CD4-positive, alpha-beta T cell treated with Interleukin-1 beta for 1 hour (primary cell): Measurements from ENCODE around the gene EML1.

ENCODE experiments used
- DNase-seq, 2 donors: peaks; one replicate each; pipeline ENCODE4 v3.0.0-alpha.2; 2020 to 2022

Gene EML1

GRCh38 chr14:99781853-99782610 lies 11.2 kb upstream of the EML1 start:
- DNase-seq: no peak

GRCh38 chr14:99784508-99784907 lies 8.7 kb upstream of the EML1 start:
- no peak for DNase-seq

- no peak for DNase-seq
These were observed 7.8 kb upstream of the EML1 start for GRCh38 chr14:99785426-99785825.

DNA sequence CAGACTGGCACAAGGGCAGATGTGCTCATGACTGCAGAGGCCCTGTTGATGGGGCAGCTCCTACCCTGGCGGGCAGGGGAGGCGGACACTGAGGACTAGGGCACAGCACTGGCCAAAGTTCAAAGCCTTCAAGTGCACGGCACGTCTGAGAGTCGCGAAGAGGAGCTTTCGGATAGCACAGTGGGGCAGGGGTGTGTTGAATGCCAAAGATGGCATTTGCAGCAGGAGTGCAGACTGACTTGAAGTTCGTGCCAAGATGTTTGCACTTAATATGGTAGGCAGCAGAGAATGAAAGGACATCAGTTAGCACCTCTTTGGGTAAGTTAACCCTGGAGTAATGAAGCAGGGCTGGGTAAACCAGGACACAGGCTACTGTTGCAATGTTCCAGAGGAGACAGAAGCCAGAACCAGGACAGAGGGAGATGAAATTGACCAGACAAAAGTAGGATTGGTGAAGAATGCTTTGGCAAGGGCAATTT lies 6.7 kb upstream of the EML1 start:
- no peak for DNase-seq

DNA sequence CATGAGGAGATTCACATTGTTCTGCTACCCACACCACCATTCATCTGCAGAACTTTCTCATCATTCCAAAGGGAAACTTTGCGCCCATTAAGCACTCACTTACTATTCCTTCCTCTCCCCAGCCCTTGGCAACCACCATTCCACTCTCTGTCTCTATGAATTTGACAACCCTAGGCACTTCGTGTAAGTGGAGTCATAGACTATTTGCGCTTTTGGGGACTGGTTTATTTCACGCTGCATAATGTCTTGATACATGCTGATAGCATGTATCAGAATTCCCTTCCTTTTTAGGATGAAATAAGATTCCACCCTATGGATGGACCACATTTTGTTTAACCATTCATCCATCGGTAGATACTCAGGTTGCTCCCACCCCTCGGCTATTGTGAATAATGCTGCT lies 4.5 kb upstream of the EML1 start:
- no peak for DNase-seq

DNA sequence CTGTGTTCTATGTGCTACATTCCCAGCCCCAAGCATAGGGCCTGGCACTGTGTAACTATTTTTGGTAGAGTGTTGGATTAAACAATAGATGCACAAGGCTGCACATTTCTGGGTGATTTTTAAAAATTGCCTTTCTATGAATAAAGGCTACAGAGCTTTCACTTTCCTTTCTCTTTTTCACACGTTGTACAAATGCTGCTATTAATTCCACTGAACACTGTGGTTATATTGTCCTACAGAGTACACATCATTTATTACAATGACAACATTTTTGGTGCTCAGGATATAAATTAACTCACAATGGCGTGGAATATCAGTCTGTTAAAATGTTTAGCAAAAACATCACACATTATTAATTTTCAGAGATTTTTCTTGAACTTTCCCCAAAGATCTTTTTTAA lies 3.6 kb upstream of the EML1 start:
- no peak for DNase-seq

DNA sequence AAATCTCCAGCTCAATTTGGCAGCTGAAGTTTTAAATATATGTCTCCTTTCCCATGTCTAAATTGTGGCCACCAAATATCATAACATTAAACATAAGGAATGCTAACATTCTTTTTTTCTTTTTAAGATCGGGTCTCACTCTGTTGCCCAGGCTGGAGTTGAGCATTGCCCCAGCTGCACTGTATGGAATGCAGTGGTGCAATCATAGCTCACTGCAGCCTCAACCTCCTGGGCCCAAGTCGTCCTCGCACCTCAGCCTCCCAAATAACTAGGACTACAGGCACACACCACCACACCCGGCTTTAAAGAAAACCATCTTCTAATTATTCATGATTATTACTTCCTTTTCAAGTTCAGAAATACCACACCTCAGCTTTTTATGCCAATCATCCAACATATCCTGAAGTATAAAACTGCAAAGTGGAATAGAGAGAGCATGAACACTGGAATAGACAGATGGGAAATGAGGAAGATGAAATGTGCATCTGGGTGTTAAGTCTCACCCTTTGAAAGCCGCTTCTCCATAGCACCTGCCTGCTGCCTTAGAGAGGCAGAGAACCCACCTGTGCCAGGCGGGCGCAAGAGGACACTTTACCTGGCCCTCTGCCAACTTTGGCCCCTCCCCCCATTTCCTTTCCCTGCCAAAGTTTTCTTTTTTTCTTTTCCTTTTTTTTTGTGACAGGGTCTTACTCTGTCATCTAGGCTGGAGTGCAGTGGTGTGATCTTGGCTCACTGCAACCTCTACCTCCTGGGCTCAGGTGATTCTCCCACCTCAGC lies 2.8 kb upstream of the EML1 start:
- DNase-seq: no peak

DNA sequence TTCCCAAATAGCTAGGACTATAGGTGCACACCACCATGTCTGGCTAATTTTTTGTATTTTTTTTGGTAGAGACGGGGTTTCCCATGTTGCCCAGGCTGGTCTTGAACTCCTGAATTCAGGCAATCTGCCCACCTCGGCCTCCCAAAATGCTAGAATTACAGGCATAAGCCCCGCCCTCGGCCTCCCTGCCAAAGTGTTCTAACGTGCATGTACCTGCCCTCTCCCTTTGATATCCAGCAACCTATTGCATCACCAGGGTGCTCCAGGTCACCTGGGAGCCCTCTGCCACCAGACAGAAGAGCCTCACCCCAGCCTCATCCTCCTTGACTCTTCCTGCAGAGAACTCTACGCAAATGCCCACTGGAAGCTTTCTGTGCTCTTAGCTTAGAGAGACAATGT lies 2.2 kb upstream of the EML1 start:
- no peak for DNase-seq

GRCh38 chr14:99791476-99792209 lies 1.6 kb upstream of the EML1 start:
- DNase-seq: no peak

- no peak for DNase-seq
These were observed 1.0 kb upstream of the EML1 start for GRCh38 chr14:99792210-99792535.

DNA sequence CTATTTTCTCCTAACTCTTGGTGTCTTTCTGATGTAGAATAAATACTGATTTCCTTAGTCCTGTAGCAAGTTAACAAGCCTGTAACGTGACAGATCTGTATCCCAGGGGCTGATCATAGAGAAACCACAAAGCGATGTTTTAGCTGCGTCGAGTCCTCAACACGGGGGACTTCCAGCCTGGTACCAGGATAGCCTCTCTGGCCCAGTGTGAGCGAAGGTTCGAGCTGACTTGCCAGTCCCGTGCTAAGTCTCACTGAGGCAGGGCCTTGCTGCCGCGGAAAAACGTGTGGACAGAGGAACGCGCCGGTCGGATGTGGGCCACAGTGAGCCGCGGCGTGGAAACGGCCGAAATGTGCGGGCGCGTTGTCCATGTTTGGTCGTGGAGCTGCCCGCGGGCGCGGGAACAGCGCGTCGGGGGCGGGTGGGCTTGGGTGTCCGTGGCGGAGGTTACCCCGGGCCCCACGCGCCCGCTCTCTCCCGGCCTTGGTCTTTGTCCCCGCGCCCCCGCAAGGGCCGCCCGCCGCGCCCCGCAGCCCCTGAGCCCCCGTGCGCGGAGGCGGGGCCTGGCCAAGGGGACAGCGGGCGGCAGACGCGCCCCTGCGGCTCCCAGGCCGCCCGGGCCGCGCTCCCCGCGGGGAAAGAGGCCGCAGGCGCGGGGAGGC lies 531 bp upstream of the EML1 start:
- DNase-seq: no peak

DNA sequence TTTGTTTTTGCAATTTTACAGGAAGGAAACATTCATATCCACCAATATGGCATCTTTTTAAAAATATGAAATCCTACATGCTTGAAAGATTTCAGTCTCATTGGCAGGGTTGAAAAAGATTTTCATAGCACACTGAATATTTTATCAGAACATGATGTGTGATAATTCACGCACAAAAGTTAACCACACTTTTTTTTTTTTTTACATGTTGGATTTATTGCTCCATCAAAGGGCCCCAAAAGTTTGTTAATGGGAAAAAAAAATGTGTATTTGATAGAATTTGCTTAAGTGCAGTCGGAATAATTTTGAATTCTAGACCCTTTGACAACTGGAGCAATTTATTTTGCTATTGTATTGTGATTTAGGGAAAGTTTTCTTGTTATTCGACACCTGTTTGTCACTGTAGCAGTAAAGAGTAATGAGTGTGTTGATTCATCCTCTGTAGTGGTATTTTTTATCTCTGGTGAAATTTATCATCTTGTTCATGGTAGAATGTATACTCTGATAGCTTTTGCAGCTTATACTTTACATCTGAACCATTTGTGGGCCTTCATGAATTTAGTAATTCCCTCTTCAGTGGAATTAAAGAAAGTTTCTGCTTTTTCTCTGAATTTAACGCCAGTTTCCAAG lies 1.1 kb downstream of the EML1 start:
- DNase-seq: no peak

DNA sequence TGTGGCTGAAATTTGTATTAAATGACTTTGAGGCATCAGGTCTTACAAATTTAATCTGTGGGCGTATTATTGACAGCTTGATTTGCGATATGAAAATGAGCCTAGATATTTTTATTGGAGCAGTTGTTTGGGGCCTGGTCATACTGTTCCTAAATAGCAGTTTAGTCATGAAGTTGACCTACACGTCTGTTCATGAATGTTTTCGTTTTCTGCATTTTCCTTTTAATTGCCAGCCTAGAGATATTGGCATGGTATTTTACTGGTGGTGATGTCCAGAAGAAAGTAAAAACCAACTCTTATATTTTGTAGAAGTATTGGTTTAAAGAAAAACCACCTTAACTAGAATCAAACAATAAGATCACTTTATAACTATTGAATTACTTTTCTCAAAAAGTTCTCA lies 1.8 kb downstream of the EML1 start:
- DNase-seq: no peak

DNA sequence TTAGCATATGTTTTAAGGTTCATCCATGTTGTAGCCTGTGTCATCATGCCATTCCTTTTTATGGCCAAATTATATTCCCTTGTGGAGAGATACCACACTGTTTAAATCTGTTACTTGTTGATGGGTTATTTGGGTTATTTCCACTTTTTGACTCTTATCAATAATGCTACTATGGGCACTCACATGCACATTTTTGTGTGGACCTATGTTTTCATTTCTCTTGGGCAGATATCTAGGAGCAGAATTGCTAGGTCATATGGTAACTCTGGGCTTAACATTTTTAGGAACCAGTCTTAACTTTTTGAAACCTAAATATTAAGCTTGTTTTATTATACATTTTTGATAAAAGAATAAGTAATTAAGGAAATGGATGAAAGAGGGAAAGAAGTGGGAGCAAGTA lies 4.0 kb downstream of the EML1 start:
- DNase-seq: no peak

DNA sequence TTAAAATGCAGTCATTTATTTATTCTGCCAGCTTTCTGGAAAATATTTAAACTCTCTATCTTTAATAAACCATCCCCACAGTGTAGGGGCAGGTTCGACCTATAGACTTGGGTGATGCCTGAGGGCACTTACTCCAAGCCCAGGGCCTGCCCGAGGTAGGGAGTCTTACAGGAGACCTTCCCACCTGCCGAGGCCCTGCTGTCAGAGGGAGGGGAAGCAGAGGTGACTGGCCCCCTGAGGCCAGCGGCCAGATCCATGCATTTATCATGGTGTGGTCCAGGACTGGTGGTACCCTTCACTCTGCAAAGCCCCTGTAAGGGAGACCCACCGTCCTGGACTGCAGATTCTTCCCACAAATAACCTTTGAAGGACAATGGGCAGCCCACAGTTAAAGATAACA lies 7.6 kb downstream of the EML1 start:
- no peak for DNase-seq

DNA sequence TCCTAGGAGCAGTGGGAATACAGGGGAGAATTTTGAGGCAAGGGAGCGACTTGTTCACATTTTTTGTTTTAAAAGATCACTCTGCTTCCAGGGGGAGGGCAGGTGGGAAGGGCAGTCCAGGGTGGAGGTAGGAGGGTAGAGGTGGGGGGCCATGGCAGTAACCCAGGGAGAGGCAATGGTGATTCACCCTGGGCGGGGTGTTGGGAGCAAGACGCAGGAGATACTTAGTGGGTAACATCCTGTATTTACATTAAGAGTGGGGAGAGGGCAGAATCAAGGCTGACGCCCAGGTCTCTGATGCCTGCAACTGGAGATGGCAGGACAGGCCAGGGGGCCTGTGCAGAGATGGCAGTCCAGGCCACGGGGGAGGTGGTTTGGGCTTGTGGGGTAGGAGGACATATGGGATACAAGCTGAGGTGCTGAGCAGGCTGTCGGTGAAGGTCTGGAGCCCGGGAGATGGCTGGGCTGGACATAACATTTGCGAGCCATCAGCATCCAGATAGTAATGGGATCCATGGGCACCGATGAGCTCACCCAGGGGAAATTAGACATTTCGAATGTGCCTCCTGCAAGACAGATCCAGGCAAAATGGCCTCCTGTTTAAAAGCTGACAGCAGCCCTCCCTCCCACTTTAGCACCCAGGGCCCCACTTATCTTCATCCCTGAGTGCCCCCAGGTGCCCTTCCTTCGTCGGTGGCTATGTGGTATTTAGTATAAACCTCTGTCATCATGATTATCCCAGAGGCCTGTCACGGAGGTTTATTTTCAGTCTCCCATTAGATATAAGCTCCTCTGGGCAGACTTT lies 9.3 kb downstream of the EML1 start:
- no peak for DNase-seq

DNA sequence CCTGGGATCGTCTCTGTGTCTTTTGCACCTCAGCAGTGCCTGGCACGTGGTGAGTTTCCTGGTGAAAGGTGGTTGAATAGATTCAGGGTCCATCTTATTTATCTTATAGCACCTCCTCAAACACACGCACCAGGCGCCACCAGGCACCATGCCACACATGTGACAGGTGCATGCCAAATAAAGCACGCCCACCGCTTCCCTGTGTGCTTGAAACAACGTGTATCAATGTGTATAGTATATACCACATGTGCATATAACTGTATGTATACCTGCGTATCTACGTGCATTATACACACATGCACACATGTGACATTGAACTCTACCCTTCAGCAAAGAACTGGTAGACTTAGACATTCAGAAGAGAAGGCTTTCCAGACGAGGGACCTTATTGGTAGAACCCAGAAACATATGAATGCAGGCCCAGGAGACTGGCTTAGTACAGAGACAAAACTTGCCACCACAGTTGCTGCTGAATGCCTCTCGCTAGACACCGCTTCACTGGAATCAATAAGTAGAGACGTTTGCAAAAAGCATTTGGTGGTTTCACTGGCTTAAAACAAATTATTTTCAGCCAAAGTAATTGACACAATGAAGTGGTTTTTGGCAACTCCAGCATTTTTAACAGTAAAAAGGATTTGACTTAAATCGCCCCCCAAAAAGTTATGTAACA lies 10.0 kb downstream of the EML1 start:
- no peak for DNase-seq

DNA sequence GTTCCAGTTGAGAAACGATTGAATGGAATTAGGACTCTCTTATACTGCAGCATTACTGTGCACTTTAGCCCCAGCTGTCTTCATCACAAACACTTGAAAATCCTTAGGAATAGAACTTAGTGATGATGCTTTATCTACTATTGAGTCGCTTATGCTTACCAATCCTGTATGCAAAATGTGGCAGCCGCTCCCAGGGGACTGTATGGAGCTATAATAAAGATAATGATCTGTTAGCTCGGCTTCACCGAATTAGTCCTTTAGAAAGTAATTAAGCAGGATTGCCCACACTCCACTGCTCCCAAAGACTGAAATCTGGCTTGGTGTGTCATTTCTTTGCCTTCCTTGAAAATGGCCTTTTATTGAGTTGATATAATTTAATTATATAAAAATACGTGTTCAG lies 10.6 kb downstream of the EML1 start:
- DNase-seq: no peak

DNA sequence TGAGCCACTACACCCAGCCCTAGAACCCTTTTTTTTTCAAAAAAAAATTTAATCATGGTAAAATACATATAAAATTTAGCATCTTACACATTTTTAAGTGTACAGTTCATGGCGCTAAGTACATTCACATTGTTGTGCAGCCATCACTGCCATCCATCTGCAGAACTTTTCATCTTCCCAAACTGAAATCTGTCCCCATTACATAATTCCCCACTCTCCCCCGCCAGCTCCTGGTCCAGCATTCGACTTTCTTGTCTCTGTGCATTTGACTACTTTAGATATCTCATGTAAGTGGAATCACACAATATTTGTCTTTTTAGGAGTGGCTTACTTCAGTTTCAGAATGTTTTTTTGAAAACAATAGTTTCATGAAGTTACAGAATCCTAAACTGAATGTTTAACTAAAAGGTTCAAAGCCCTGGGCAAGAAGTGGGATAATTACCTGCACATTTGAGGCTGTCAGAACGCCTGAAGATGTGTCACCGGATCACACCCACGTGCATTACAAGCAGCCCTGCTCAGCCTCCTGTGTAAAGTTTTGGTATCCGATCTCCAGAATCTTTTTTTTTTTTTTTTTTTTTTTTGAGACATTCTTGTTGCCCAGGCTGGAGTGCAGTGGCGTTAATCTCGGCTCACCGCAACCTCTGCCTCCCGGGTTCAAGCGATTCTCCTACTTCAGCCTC lies 12.7 kb downstream of the EML1 start:
- DNase-seq: no peak

DNA sequence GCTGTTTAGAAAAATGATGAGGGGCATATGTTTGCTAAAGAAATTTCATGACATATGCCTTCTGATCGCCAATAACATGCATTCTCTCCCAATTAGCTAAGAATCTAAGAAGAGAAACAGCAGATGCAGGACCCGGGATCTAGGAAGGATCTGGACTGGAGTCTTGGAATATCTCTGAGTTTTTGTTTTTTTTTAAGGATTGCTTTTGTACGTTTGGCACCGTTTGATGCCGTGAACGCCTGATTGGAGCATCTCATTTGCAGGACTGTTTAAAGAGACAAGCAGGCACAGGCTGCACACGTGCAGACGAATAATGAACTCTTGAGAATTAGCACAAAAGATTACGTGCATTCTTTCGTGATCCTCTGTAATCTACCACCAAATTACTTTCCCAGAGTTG lies 13.6 kb downstream of the EML1 start:
- DNase-seq: no peak
